HEK293 (cell line): Measurements from ENCODE around the gene SNX5.

Source experiments
- CTCF ChIA-PET: fragments of 350-600 bp; formaldehyde crosslinking; extraction: SDS; loops from one replicate; lab custom pipeline; 2021; ENCODE audit warnings: antibody characterized with exemption; lab: Yijun Ruan, JAX
- POLR2A ChIA-PET: fragments of 300-600 bp; formaldehyde crosslinking; extraction: SDS; loops from one replicate; lab custom pipeline; 2020; ENCODE audit warnings: antibody characterized with exemption, inconsistent platforms; lab: Yijun Ruan, JAX
- H3K27ac ChIP-seq: fragments of 200-500 bp; sonication (Bioruptor generic); 2 replicates; pipeline ENCODE4 v1.5.1; 2014; ENCODE audit warnings: low read depth, low read length, control low read depth, inconsistent platforms; ENCODE audit errors: extremely low read depth
- H3K36me3 ChIP-seq, 2 experiments: fragments of 200-500 bp in 1 of 2; sonication (Bioruptor generic) in 1 of 2; 1 replicate in 1 of 2; 2 replicates in 1 of 2; pipeline ENCODE4 v1.5.1; 2014 to 2017; ENCODE audit warnings: inconsistent platforms in 2 of 2, low read length in 2 of 2; ENCODE audit not compliant: control insufficient read depth in 2 of 2, insufficient read depth in 1 of 2
- H3K4me1 ChIP-seq: fragments of 200-500 bp; sonication (Bioruptor generic); 2 replicates; pipeline ENCODE4 v1.5.1; 2014; ENCODE audit warnings: mild to moderate bottlenecking, low read length, inconsistent platforms; ENCODE audit not compliant: control insufficient read depth, insufficient read depth
- H3K4me3 ChIP-seq: 2 replicates; pipeline ENCODE4 v1.5.1; 2011; ENCODE audit warnings: low read depth, mild to moderate bottlenecking, control low read depth, low read length, moderate library complexity
- H3K9me3 ChIP-seq: fragments of 200-500 bp; sonication (Bioruptor generic); 2 replicates; pipeline ENCODE4 v1.5.1; 2014; ENCODE audit warnings: low read depth, low read length, inconsistent platforms; ENCODE audit not compliant: control insufficient read depth, insufficient read depth
- BCL6B ChIP-seq: fragments of 450-650 bp; formaldehyde crosslinking; IDR thresholded peaks from 2 replicates; pipeline ENCODE4 v1.5.1; 2017; ENCODE audit warnings: missing biosample characterization, missing genetic modification characterization
- CTCF ChIP-seq: fragments of 450-650 bp; formaldehyde crosslinking; IDR thresholded peaks from 2 replicates; pipeline ENCODE4 v1.5.1; 2016; ENCODE audit warnings: missing biosample characterization, missing genetic modification characterization
- RBAK ChIP-seq: fragments of 450-650 bp; formaldehyde crosslinking; IDR thresholded peaks from 2 replicates; pipeline ENCODE4 v1.5.1; 2016; ENCODE audit warnings: missing biosample characterization, missing genetic modification characterization
- SCRT2 ChIP-seq: fragments of 450-650 bp; formaldehyde crosslinking; IDR thresholded peaks from 2 replicates; pipeline ENCODE4 v1.5.1; 2016; ENCODE audit warnings: missing biosample characterization, missing genetic modification characterization
- SP7 ChIP-seq: fragments of 450-650 bp; formaldehyde crosslinking; IDR thresholded peaks from 2 replicates; pipeline ENCODE4 v1.5.1; 2016; ENCODE audit warnings: missing biosample characterization, missing genetic modification characterization
- TCF7L2 ChIP-seq: IDR thresholded peaks from 2 replicates; pipeline ENCODE4 v1.6.1; 2011; ENCODE audit warnings: low read depth, mild to moderate bottlenecking, inconsistent platforms, low read length, moderate library complexity, borderline replicate concordance
- YY2 ChIP-seq: fragments of 450-650 bp; formaldehyde crosslinking; IDR thresholded peaks from 2 replicates; pipeline ENCODE4 v1.5.1; 2016; ENCODE audit warnings: missing biosample characterization, missing genetic modification characterization
- ZBTB26 ChIP-seq: fragments of 450-650 bp; formaldehyde crosslinking; optimal IDR thresholded peaks from 2 replicates; pipeline ENCODE3; 2016; ENCODE audit warnings: missing biosample characterization, mild to moderate bottlenecking, missing genetic modification characterization
- ZFHX2 ChIP-seq: fragments of 450-650 bp; formaldehyde crosslinking; conservative IDR thresholded peaks from 2 replicates; pipeline ENCODE4 v1.5.1; 2016; ENCODE audit warnings: missing biosample characterization, missing genetic modification characterization
- ZFP37 ChIP-seq: fragments of 450-650 bp; formaldehyde crosslinking; IDR thresholded peaks from 2 replicates; pipeline ENCODE4 v1.5.1; 2016; ENCODE audit warnings: missing biosample characterization, missing genetic modification characterization
- ZFP41 ChIP-seq: fragments of 450-650 bp; formaldehyde crosslinking; IDR thresholded peaks from 2 replicates; pipeline ENCODE4 v1.5.1; 2016; ENCODE audit warnings: missing biosample characterization, missing genetic modification characterization, borderline replicate concordance
- ZNF112 ChIP-seq: fragments of 450-650 bp; formaldehyde crosslinking; IDR thresholded peaks from 2 replicates; pipeline ENCODE4 v1.5.0; 2017; ENCODE audit warnings: missing biosample characterization, missing genetic modification characterization
- ZNF184 ChIP-seq: fragments of 450-650 bp; IDR thresholded peaks from 2 replicates; pipeline ENCODE4 v1.5.1; 2018; ENCODE audit warnings: missing biosample characterization, mild to moderate bottlenecking, missing genetic modification characterization
- ZNF362 ChIP-seq: fragments of 450-650 bp; formaldehyde crosslinking; IDR thresholded peaks from 2 replicates; pipeline ENCODE4 v1.5.1; 2016; ENCODE audit warnings: missing biosample characterization, missing genetic modification characterization
- ZNF394 ChIP-seq: fragments of 450-650 bp; formaldehyde crosslinking; IDR thresholded peaks from 2 replicates; pipeline ENCODE4 v1.5.1; 2016; ENCODE audit warnings: missing biosample characterization, missing genetic modification characterization, mild to moderate bottlenecking, moderate library complexity, borderline replicate concordance
- ZNF423 ChIP-seq: fragments of 450-650 bp; formaldehyde crosslinking; IDR thresholded peaks from 2 replicates; pipeline ENCODE4 v1.5.1; 2016; ENCODE audit warnings: missing biosample characterization, missing genetic modification characterization
- ZNF521 ChIP-seq: fragments of 450-650 bp; formaldehyde crosslinking; IDR thresholded peaks from 2 replicates; pipeline ENCODE4 v1.5.1; 2017; ENCODE audit warnings: missing biosample characterization, mild to moderate bottlenecking, missing genetic modification characterization
- ZNF560 ChIP-seq: fragments of 450-650 bp; formaldehyde crosslinking; IDR thresholded peaks from 2 replicates; pipeline ENCODE4 v1.5.1; 2017; ENCODE audit warnings: missing biosample characterization, missing genetic modification characterization, borderline replicate concordance
- ZNF596 ChIP-seq: fragments of 450-650 bp; IDR thresholded peaks from 2 replicates; pipeline ENCODE4 v1.5.0; 2018; ENCODE audit warnings: missing biosample characterization, mild to moderate bottlenecking, missing genetic modification characterization, moderate library complexity
- ZNF654 ChIP-seq: fragments of 450-650 bp; formaldehyde crosslinking; IDR thresholded peaks from 2 replicates; pipeline ENCODE4 v1.5.1; 2016; ENCODE audit warnings: low read depth, missing biosample characterization, missing genetic modification characterization
- ZNF701 ChIP-seq: fragments of 450-650 bp; formaldehyde crosslinking; IDR thresholded peaks from 2 replicates; pipeline ENCODE4 v1.5.1; 2016; ENCODE audit warnings: missing biosample characterization, missing genetic modification characterization

Gene SNX5

GRCh38 chr20:17999566-17999965 lies 31.0 kb upstream of the SNX5 start:
- POLR2A ChIA-PET = no interaction called here
- CTCF ChIA-PET = interaction anchor here (0.6 kb wide), 1 partner anchor 56 kb away, joined by 3 read pairs; no protein-coding TSS in a partner anchor
- Histone ChIP-seq H3K4me3 (no peak overlapping the region), H3K9me3 (no peaks in the 10 kb centered on the region)
- no peak for TF ChIP-seq ZFHX2
- TF ChIP-seq ZBTB26 = no peak
- no peak for TF ChIP-seq ZNF596 (tag by site-specific recombination)
- no peak for TF ChIP-seq YY2 (tag by site-specific recombination)
- no peak for TF ChIP-seq ZNF112
- no peak for TF ChIP-seq TCF7L2
- no peak for TF ChIP-seq ZNF184 (tag by site-specific recombination)
- no peak for TF ChIP-seq ZFP37 (tag by site-specific recombination)
- TF ChIP-seq SP7 (tag by site-specific recombination) = no peak
- TF ChIP-seq ZFP41 (tag by site-specific recombination) = no peak
- no peak for TF ChIP-seq BCL6B (tag by site-specific recombination)
- TF ChIP-seq, all 188 proteins: peak for 0
- Histone ChIP-seq H3K36me3 (no peaks in the 10 kb centered on the region), H3K4me1 (no peaks in the 10 kb centered on the region), H3K27ac (no peak overlapping the region)

GRCh38 chr20:17998446-17998845 lies 29.9 kb upstream of the SNX5 start:
- Histone ChIP-seq H3K27ac (no peak overlapping the region), H3K4me3 (no peak overlapping the region), H3K36me3 (no peaks in the 10 kb centered on the region), H3K4me1 (no peaks in the 10 kb centered on the region), H3K9me3 (no peaks in the 10 kb centered on the region)
- TF ChIP-seq RBAK (tag by site-specific recombination) = no peak
- no peak for TF ChIP-seq SCRT2
- TF ChIP-seq ZNF701 = no peak
- POLR2A ChIA-PET = no interaction called here
- CTCF ChIA-PET = interaction anchor here (0.6 to 1.2 kb wide), 5 partner anchors 25 to 1173 kb away, joined by 3 to 6 read pairs (median 4); no protein-coding TSS in a partner anchor

GRCh38 chr20:17995967-17996819 lies 27.6 kb upstream of the SNX5 start:
- H3K36me3 ChIP-seq = peaks cover 0 to 2% of the 10 kb centered on the region in 2 experiments; a peak in 1 of 3 replicates
- no peak overlapping the region for H3K27ac ChIP-seq
- no peaks in the 10 kb centered on the region for H3K9me3 ChIP-seq
- ChIA-PET POLR2A (no interaction called here), CTCF (interaction anchor here (0.5 to 2.1 kb wide), 29 partner anchors 8 to 551 kb away, joined by 3 to 7 read pairs (median 3); partner anchors contain the start of gene BFSP1)
- no peak overlapping the region for H3K4me3 ChIP-seq
- no peaks in the 10 kb centered on the region for H3K4me1 ChIP-seq
- 0 out of 2 replicates have a peak, but pooled peaks have one; percentile 40 for TF ChIP-seq CTCF (tag by site-specific recombination)
- TF ChIP-seq ZNF521 = no peak
- TF ChIP-seq ZNF560 (tag by site-specific recombination) = no peak
- peak; percentile 37; the same call in 1 of the 2 replicates for TF ChIP-seq ZNF362
- peak; percentile 92 for TF ChIP-seq ZNF654 (tag by site-specific recombination)
- no peak for TF ChIP-seq ZNF394 (tag by site-specific recombination)
- TF ChIP-seq ZNF423 (tag by site-specific recombination) = no peak
